Activated gamma-delta T cell treated with Interleukin-2 at 50 U/mL for 16 hours (primary cell): ENCODE measurements around the gene IQCH.
"Not testable (repeated sequence)": the region's sequence is repeated elsewhere in the genome, so short reads cannot be mapped to it uniquely, and the experiment has no call there.

Experiments used
- DNase-seq: peaks from one replicate; pipeline ENCODE4 v3.0.0-alpha.2; 2020

IQCH gene

DNA sequence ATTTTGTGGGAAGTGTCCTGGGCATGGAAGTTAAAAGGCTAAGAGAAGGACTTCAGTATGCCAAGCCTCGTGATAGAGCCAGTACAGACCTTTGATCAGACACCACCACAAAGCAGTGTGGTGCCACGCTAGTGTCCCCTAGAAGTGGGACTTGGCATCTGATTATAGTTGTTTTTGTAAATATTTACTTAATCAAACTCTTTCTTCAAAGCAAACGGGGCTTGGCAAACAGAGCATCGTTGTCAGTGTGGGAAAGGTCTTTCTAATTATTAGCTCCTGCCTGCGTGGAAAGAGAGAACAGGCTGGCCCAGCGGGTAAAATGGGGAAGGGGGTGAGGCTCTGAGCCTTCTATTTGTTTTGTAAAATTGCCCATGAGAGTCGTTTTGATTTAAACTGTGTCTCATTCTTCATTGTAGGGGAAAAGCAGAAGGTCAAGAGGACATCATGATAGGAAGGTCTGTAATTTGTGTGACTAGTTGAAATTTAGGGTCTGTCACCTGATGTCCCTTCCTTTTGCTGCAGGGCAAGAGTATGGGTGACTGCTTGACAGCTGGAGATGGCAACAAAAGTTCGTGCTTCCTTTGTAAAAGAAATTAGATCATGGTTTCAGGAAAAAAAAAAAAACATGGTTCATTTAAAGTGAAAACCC lies 105.0 kb downstream of the IQCH start:
- no peak for DNase-seq

- DNase-seq = no peak
Measured at GRCh38 chr15:67361100-67361499, 106.5 kb downstream of the IQCH start.

DNA sequence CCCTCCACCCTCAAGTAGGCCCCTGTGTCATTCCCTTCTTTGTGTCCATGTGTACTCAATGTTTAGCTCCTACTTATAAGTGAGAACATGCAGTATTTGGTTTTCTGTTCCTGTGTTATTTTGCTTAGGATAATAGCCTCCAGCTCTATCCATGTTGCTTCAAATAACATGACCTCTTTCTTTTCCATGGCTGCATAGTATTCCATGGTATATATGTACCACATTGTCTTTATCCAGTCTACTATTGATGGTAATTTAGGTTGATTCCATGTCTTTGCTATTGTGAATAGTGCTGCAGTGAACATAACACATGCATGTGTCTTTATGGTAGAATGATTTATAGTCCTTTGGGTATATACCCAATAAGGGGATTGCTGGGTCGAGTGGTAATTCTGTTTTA lies 109.1 kb downstream of the IQCH start:
- not testable (repeated sequence) for DNase-seq

- no peak for DNase-seq
Measured at GRCh38 chr15:67365994-67366393, 111.4 kb downstream of the IQCH start.

DNA sequence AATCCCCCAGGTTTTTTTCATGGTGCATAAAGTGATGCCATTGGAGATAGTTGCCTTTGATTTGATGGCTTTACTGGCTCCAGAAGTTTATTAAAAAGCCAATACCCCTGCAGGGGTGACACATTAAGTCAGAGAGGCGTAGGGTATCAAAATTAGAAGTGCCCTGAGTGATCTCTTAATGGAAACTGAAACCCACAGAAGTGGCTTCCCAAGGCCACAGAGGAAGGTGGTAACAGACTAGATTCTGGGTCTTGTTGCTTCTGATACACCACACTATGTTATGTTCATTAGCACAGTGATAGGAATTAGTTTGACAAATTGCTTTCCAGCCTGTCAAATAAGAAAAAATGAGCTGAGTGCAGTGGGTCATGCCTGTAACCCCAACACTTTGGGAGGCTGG lies 112.3 kb downstream of the IQCH start:
- no peak for DNase-seq

DNA sequence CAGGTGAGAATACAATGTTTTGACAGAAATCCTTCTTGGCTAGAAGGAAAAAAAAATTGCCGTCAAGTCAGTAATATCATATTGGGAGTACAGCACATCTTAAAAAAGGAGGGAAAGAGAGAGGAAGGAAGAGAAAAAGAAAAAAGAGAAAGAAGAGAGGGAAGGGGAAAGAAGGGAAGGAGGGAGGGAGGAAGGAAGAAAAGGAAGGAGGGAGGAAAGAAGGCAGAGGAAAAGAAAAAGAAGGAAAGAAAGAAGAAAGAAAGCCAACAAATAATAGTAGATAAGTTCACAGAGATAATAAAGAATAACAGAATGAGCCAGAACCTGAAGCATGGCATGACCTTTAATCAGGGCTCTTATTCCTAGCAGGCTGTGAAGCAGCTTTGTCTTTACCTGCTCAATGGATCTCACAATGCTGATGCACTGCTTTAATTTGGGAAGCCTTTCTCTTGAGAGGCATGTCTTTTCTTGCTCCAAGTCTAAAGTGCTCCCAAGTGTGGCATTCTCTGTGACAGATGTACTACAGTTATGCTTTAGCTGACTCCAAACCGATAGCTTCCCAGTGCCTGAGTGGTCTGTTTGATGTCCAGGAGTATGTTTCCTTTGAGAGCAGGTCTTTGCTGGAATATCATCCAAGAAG lies 114.9 kb downstream of the IQCH start:
- no peak for DNase-seq

- no peak for DNase-seq
Measured at GRCh38 chr15:67370206-67370954, 115.8 kb downstream of the IQCH start.

DNA sequence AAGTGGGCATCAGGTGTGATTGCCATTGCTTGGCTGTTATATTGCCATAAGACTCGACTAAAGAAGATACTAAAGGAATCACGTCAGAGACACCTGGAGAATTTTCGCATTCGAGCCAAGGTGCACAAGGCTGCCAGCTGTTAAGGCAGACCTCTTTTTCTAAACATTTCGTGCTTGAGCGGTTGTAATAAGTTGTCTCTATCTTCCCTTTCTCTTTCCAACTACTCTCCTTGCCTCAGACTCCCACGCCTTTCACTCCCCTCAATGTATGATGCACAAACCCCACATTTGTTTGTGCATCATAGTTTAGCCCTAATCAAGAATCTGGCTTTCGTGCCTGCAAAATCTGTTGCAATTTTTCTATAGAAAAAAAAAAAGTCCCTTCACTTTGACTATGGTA lies 118.0 kb downstream of the IQCH start:
- DNase-seq = no peak

GRCh38 chr15:67372986-67373675 lies 118.5 kb downstream of the IQCH start:
- no peak for DNase-seq

DNA sequence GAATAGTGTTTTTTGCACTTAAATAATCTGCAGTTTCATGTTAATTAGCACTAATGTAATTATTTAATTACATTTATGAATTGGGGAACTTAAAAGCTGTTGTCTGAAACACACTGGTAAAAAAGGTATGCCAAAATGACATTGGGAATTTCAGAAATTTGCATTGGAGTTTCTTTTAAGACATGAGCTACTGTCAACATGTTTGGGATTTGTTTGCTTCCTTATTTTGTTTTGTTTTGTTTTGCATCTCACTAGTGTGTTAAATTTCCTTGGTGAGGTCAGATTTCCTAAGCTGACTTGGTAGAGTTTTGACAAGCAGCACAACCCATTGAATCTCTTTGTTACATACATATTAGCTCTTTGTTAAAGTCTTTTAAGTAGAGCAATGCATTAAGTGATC lies 119.4 kb downstream of the IQCH start:
- DNase-seq = no peak

DNA sequence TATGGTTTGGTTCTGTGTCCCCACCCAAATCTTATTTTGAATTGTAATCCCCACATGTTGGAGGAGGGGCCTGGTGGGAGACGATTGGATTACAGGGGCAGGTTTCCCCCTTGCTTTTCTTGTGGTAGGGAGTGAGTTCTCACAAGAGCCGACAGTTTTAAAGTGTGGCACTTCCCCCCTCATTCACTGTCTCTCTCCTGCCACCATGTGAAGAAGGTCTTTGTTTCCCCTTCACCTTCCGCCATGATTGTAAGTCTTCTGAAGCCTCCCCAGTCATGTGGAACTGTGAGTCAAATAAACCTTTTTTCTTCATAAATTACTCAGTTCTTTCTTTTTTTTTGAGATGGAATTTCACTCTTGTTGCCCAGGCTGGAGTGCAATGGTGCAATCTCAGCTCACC lies 124.9 kb downstream of the IQCH start:
- no peak for DNase-seq

DNA sequence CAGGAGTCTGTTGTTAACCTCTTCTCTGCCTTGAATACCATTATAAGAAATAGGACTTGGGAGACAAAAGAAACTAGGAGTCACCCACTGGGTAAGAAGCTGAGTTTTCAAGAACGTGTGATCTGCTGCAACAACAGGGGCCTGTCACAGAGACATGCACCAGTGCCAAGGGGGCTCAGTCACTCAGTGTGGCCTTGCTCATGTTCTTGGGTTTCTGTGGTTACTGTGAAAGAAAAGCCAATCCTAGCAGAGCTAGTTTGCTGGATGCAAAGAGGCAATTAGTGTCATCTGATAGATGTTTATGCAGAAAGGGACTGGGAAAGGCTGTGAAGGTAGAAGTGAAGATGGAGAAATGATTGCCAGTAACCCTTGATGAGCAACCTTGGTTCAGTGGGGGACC lies 126.3 kb downstream of the IQCH start:
- no peak for DNase-seq

GRCh38 chr15:67381416-67382045 lies 126.9 kb downstream of the IQCH start:
- no peak for DNase-seq

DNA sequence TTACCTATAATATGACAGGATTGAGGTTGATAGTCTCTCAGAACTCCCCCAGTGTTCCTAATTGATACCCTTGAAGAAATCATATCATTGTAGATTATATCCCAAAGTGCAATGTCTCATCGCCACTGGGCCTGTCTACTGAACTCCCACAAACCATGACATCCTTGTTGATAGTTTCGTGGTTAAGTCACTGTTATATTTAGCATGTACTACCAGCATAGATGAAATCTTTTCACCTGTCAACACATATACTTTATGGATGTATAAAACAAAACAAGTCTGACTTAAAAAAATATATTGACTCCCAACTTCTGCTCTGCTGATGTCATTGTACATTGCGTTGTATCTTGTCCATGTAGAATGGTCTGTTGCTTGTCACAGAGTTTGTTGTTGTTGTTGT lies 128.1 kb downstream of the IQCH start:
- no peak for DNase-seq

GRCh38 chr15:67383899-67384298 lies 129.3 kb downstream of the IQCH start:
- DNase-seq = no peak

DNA sequence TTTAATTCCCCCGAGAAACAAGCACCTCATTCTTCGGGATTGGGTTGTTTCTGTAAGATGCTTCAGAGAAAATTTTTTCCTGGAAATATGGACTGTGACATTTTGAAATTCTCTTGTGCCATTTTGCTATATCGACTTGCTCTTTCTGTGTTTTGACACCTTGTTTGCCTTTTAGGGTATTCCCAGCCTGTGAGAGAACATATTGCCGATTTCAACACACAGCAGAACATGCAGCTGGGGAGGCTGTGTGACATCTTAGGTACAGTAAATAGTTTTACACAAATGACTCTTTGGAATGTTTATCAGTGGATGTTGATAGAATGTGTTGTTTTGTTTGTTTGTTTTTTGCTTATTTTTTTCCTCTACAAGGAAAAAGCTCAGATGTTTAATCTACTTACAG lies 130.2 kb downstream of the IQCH start:
- DNase-seq = no peak

DNA sequence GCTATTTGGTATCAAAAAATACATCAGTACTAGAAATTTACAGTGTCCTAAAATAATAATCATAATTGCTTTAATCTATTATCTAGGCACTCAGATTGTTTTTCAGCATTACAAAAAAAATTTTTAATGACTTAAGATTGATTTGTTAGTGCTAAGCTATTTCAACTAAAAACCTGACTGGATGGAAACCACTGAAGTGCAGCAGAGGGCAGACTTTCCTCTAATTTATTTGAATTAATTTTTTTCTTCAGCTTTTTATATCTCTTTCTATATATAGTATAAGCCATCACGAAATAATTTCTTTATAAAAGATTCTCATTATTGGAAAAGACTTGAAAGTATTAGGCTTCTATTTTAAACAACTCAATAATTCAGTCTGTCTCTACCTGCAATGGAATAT lies 131.4 kb downstream of the IQCH start:
- DNase-seq = no peak

DNA sequence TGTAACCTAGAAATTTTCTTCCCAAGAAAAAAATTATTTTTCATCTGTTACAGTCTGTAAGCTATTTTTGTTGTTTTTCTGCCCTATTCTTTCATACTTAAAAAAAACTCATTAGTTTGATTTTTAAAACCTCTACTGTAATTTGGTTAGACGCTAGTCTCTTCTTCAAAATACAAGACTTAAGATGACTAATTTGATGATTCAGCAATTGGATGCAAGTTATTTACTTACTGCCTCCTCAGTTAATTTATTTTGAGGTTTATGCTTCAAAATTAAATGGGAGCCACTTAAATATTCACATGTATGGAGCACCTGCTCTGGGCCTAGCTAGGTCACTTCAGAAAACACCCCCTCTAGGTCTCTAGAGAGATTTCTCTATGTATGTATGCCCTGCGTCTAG lies 132.4 kb downstream of the IQCH start:
- no peak for DNase-seq

DNA sequence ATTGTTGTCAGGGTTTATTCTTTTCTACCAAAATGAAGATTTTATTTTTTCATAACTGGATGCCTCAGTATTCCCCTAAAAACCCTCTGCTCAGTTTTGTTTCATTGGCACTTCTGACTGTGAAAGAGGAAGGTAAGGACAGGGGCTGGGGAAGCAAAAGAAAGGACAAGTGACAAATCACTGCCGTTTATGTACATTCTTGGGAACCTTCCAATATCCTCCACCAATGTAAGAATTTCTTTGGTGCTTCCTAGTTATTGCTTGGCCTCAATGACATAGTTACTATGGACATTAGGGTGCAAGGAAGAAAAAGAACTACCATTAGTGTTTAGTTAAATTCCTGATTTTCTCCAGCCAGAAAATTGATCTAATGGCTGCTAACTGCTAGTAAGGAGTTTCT lies 135.4 kb downstream of the IQCH start:
- DNase-seq = no peak

DNA sequence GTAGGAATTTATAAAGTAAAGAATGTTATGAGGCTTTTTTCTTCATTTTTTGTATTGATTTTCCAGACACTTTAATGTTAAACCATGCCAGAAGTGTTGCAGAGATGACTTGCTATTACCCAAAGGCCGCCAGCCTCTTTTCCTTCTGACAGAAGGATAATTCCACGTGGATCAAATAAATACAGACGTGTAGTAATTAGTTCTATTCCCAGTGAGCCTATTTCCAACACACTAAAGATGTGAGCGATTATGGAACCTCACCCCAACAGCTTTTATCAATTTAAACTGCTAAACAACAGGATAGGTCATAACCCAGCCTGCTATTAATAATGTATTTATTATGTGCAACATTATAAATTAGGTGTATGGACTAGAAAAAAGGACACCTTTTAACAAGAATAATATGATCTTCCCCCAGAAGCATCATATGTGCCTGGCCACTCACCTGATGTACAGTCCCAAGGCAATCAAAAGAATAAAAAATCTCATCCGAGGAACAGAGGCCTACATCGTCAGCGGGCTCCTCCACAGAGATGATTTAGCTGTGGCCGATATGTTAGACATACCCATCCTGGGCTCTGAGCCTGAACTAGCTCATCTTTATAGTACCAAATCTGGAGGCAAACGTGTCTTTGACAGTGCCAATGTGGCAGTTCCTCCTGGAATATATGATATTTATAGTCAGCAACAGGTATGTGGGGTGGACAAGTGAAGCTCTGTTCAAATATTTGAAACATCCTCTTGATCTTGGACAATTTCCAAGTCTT lies 140.5 kb downstream of the IQCH start:
- no peak for DNase-seq

DNA sequence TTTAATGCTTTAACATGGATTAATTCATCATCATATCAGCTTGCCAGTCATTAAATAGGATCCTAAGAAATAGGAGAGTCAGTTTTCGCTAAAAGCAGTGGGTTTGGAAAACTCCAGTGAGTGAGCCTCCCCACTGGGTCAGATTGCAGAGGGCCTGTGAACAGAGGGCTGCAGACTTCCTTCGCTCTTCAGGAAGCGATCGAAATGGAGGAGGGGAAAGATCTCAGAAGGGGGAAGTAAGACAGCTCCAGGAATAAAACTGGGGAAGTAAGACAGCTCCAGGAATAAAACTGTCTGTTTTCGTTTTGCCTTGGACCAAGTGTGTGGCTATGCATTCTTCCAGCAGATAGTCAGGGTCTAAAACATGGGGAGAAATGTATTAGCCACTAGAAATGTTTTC lies 141.5 kb downstream of the IQCH start:
- DNase-seq = no peak

GRCh38 chr15:67397139-67397538 lies 142.6 kb downstream of the IQCH start:
- no peak for DNase-seq

DNA sequence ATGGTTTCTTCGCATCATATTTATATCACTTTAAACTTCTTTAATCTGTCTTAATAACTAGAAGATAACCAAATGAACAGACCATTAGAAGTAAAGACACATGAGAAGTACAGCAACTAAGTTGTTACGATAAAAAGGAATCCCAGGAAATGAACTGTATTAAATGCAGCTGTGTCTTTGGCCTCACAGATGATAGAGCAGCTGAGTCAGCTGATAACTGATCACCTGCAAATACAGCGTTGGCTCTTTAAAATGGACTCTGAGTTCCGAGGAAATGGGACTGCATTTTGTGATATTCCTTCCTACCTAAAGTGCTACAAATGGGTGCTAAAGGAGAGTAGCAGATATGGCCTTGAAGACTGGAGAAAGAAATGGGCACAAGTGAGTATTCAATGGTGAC lies 145.3 kb downstream of the IQCH start:
- DNase-seq = no peak
